Naive thymus-derived CD8-positive, alpha-beta T cell (primary cell): ENCODE results near the gene PPT1. TPM values are rescaled to one million over a fixed set of nuclear protein-coding genes. Genes with fewer than 3 reads are reported as not detected.

ENCODE experiments used
- ATAC-seq, 2 donors: fragments of 150-1000 bp; cut with Tn5 transposase in 1 of 2; sonication (Bioruptor Pico), chemical (Tn5 transposase) in 1 of 2; 1 replicate in 1 of 2; 2 replicates in 1 of 2; pipeline ENCODE4 v1.10.0; 2021; ENCODE audit warnings: mild to moderate bottlenecking in 2 of 2, moderate library complexity in 2 of 2
- POLR2A ChIA-PET: fragments of 350-600 bp; sonication (Branson Sonifier 250); formaldehyde crosslinking; loops from one replicate; lab custom pipeline; 2021; ENCODE audit warnings: antibody characterized with exemption; lab: Charles Lee
- DNase-seq, 10 donors: peaks; one replicate each; pipeline versions ENCODE4 v3.0.0 to v3.0.0-alpha.2; 2020 to 2022
- H3K27ac Mint-ChIP-seq, 10 donors: one replicate each; pipeline ENCODE4 v1.8.0; 2020 to 2022; ENCODE audit warnings: mild to moderate bottlenecking in 10 of 10, mixed read lengths in 10 of 10, moderate library complexity in 4 of 10, inconsistent platforms in 1 of 10
- H3K27me3 Mint-ChIP-seq, 5 donors: one replicate each; pipeline ENCODE4 v1.8.0; 2021 to 2022; ENCODE audit warnings: mixed read lengths in 5 of 5
- H3K36me3 Mint-ChIP-seq, 3 donors: one replicate each; pipeline ENCODE4 v1.8.0; 2020 to 2022; ENCODE audit warnings: mixed read lengths in 3 of 3, mild to moderate bottlenecking in 2 of 3, inconsistent platforms in 1 of 3
- H3K4me1 Mint-ChIP-seq, 4 donors: one replicate each; pipeline ENCODE4 v1.8.0; 2021 to 2022; ENCODE audit warnings: mixed read lengths in 4 of 4
- H3K4me3 Mint-ChIP-seq, 10 donors: one replicate each; pipeline ENCODE4 v1.8.0; 2020 to 2022; ENCODE audit warnings: mild to moderate bottlenecking in 10 of 10, mixed read lengths in 10 of 10, moderate library complexity in 6 of 10, inconsistent platforms in 1 of 10
- H3K9me3 Mint-ChIP-seq, 9 donors: one replicate each; pipeline ENCODE4 v1.8.0; 2020 to 2022; ENCODE audit warnings: mixed read lengths in 9 of 9, mild to moderate bottlenecking in 3 of 9, inconsistent platforms in 1 of 9, moderate library complexity in 1 of 9
- polyA plus RNA-seq, 3 donors: library from polyadenylated mRNA; unstranded; fragments of 300-500 nt; fragmentation: Illumina TruSeq; gene quantifications; one replicate each; pipeline ENCODE4 v1.2.3, GENCODE V29; 2021
- total RNA-seq, 8 experiments: library from RNA in 2 of 8; stranded (reverse) in 2 of 8; gene quantifications; one replicate each; pipeline ENCODE4 v1.2.3 and lab custom pipeline; 2021 to 2026

Gene PPT1
- total RNA-seq = 10 to 100 TPM; 70.9 to 72.9 TPM
- polyA plus RNA-seq = 100 to 1,000 TPM; 236 to 267 (median 237) TPM
- total RNA-seq (lab: John Stamatoyannopoulos, UW) = 81.2 to 169 (median 97.6) reads per million in 6 experiments

- Mint-ChIP-seq H3K27ac (peak within 1 kb of the TSS; percentile 91 to 98 (median 96)), H3K4me1 (peaks cover 23 to 40% (median 36%) of the 10 kb centered on the region in 4 donors), H3K36me3 (peaks cover 6 to 32% (median 6%) of the 10 kb centered on the region in 3 donors), H3K27me3 (no peaks in the 10 kb centered on the region), H3K4me3 (peak within 1 kb of the TSS; percentile 93 to 99 (median 96)), H3K9me3 (peaks cover 0 to 5% (median under 1%) of the 10 kb centered on the region in 9 donors)
- POLR2A ChIA-PET = interaction anchor here (0.5 to 1.8 kb wide), 5 partner anchors 18 to 160 kb away, joined by 3 to 5 read pairs (median 4); partner anchors contain the start of gene ZMPSTE24
- DNase-seq (peak; percentile 61 to 84 (median 74)), ATAC-seq (peak; percentile 92 to 94)
Observed at GRCh38 chr1:40096977-40097782, at the start of gene PPT1. Gene PPT1 (minus strand): TSS chr1:40097252. CDS start chr1:40097238, 14 bp downstream.

DNA sequence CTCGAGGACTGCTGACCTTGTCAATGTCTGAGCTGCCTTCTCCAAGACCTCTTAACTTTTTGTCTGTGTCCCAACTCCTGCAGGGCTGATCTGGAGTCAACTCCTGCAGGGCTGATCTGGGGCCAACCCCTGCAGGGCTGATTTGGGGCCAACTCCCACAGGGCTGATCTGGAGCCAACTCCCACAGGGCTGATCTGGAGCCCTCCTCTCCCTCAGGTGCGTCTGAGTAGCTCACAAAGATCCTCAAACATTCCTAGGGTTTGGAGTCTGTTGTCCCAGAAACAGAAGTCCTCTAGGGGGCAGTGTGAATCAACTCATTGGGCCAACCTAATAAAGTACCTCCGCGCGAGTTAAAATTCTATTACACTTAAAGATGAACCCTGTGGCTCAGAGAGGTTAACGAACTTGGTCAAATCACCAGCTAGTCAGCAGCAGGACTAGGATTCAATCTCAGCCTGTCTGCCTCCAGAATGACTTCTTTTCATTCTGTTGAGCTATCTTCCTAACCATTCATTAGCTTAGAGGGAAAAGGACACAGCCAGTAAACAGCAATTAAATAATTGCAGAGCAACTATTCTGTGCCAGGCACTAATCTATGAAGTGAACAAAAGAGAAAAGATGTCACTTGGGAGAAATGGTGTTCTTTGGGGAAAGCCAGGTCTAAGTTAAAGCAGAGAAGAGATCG, 47.0 kb upstream of the PPT1 start:
- ATAC-seq (peak; percentile 87 to 92), DNase-seq (peak in 9 of 10 donors; percentile 35 to 77 (median 60))
- Mint-ChIP-seq H3K4me1 (peaks cover 3 to 9% (median 8%) of the 10 kb centered on the region in 4 donors), H3K4me3 (no peak overlapping the region), H3K36me3 (no peaks in the 10 kb centered on the region), H3K9me3 (no peaks in the 10 kb centered on the region), H3K27ac (peak overlapping the region in 2 of 10 donors; percentile 10 to 11), H3K27me3 (peaks cover 5 to 41% (median 16%) of the 10 kb centered on the region in 5 donors)
- POLR2A ChIA-PET = interaction anchor here (0.6 to 0.7 kb wide), 3 partner anchors 226 to 297 kb away, joined by 3 to 4 read pairs (median 3); no protein-coding TSS in a partner anchor

GRCh38 chr1:40141878-40142535, 45.0 kb upstream of the PPT1 start:
- Mint-ChIP-seq H3K36me3 (no peaks in the 10 kb centered on the region), H3K27ac (no peak overlapping the region), H3K4me1 (peaks cover 3 to 9% (median 8%) of the 10 kb centered on the region in 4 donors), H3K4me3 (no peak overlapping the region), H3K27me3 (peaks cover 5 to 22% (median 12%) of the 10 kb centered on the region in 5 donors), H3K9me3 (no peaks in the 10 kb centered on the region)
- no peak for ATAC-seq
- no peak for DNase-seq
- POLR2A ChIA-PET = no interaction called here

DNA sequence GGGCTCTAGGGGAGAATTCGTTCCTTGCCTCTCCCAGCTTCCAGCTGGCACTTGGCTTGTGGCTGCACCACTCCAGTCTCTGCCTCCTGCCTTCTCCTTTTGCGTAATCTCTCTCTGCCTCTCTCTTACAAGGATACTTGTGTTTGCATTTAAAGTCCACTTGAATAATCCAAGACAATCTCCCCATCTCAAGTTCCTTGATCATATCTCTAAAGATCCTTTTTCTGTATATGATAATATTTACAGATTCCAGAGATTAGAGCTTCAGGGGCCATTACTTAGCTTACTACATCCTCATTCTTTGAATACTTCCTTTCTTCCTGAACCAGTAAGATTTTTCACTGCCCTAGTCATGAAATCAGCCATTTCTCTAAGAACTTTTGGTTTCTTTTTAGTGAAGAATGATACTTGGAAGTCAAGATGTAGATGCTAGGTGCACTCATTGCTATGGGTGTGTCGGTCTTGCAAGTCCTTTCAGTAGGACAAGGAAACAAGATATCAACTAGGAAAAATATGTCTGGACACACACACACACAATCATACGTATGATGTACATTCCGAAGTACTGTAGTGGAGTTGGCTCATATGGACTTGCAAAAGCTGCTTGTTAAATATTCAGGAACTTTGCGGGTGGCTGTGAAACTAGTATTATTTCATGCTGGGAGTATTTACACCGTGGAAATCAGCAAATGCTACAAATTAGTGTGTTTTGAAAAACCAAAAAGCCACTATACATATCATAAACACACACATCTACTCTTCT, 43.3 kb upstream of the PPT1 start:
- Mint-ChIP-seq H3K4me1 (peaks cover 3 to 9% (median 8%) of the 10 kb centered on the region in 4 donors), H3K27ac (peak overlapping the region in 1 of 10 donors; percentile 8), H3K4me3 (no peak overlapping the region), H3K27me3 (peaks cover 6 to 16% (median 10%) of the 10 kb centered on the region in 5 donors), H3K9me3 (no peaks in the 10 kb centered on the region), H3K36me3 (no peaks in the 10 kb centered on the region)
- no peak for ATAC-seq
- POLR2A ChIA-PET = no interaction called here
- DNase-seq = no peak

GRCh38 chr1:40133839-40134238, 36.8 kb upstream of the PPT1 start:
- Mint-ChIP-seq H3K27me3 (peaks cover 5 to 28% (median 8%) of the 10 kb centered on the region in 5 donors), H3K27ac (no peak overlapping the region), H3K4me1 (no peaks in the 10 kb centered on the region), H3K4me3 (no peak overlapping the region), H3K9me3 (no peaks in the 10 kb centered on the region), H3K36me3 (peaks cover 0 to 3% (median 0%) of the 10 kb centered on the region in 3 donors)
- ATAC-seq (no peak), DNase-seq (no peak)
- POLR2A ChIA-PET = no interaction called here

GRCh38 chr1:40133312-40133665, 36.2 kb upstream of the PPT1 start:
- no peak overlapping the region for H3K4me3 Mint-ChIP-seq
- no peak overlapping the region for H3K27ac Mint-ChIP-seq
- peaks cover 0 to 3% (median 0%) of the 10 kb centered on the region in 3 donors for H3K36me3 Mint-ChIP-seq
- no peaks in the 10 kb centered on the region for H3K9me3 Mint-ChIP-seq
- ATAC-seq = no peak
- peaks cover 5 to 28% (median 8%) of the 10 kb centered on the region in 5 donors for H3K27me3 Mint-ChIP-seq
- H3K4me1 Mint-ChIP-seq = no peaks in the 10 kb centered on the region
- DNase-seq = no peak
- POLR2A ChIA-PET = no interaction called here

GRCh38 chr1:40132383-40133311, 35.6 kb upstream of the PPT1 start:
- no peak for ATAC-seq
- POLR2A ChIA-PET = no interaction called here
- peak overlapping the region in 1 of 10 donors; percentile 70 for H3K4me3 Mint-ChIP-seq
- H3K27me3 Mint-ChIP-seq = peaks cover 5 to 28% (median 8%) of the 10 kb centered on the region in 5 donors
- H3K9me3 Mint-ChIP-seq = no peaks in the 10 kb centered on the region
- peaks cover 0 to 3% (median 0%) of the 10 kb centered on the region in 3 donors for H3K36me3 Mint-ChIP-seq
- H3K27ac Mint-ChIP-seq = no peak overlapping the region
- DNase-seq = no peak
- no peaks in the 10 kb centered on the region for H3K4me1 Mint-ChIP-seq

- H3K9me3 Mint-ChIP-seq = no peaks in the 10 kb centered on the region
- H3K36me3 Mint-ChIP-seq = peaks cover 0 to 3% (median 0%) of the 10 kb centered on the region in 3 donors
- H3K4me1 Mint-ChIP-seq = no peaks in the 10 kb centered on the region
- ATAC-seq = no peak
- H3K27me3 Mint-ChIP-seq = peaks cover 5 to 28% (median 8%) of the 10 kb centered on the region in 5 donors
- no peak for DNase-seq
- no peak overlapping the region for H3K27ac Mint-ChIP-seq
- H3K4me3 Mint-ChIP-seq = no peak overlapping the region
- POLR2A ChIA-PET = no interaction called here
Observed at GRCh38 chr1:40130892-40131291, 33.8 kb upstream of the PPT1 start.

- no peaks in the 10 kb centered on the region for H3K9me3 Mint-ChIP-seq
- H3K4me1 Mint-ChIP-seq = no peaks in the 10 kb centered on the region
- ATAC-seq (no peak), DNase-seq (no peak)
- H3K36me3 Mint-ChIP-seq = no peaks in the 10 kb centered on the region
- no peak overlapping the region for H3K4me3 Mint-ChIP-seq
- POLR2A ChIA-PET = no interaction called here
- H3K27ac Mint-ChIP-seq = no peak overlapping the region
- peaks cover 0 to 8% (median 0%) of the 10 kb centered on the region in 5 donors for H3K27me3 Mint-ChIP-seq
Observed at GRCh38 chr1:40122855-40123254, 25.8 kb upstream of the PPT1 start.

- Mint-ChIP-seq H3K27ac (no peak overlapping the region), H3K4me1 (no peaks in the 10 kb centered on the region), H3K4me3 (no peak overlapping the region), H3K27me3 (peaks cover 0 to 12% (median 0%) of the 10 kb centered on the region in 5 donors), H3K36me3 (no peaks in the 10 kb centered on the region), H3K9me3 (no peaks in the 10 kb centered on the region)
- no peak for ATAC-seq
- POLR2A ChIA-PET = no interaction called here
- no peak for DNase-seq
Observed at GRCh38 chr1:40120128-40120527, 23.1 kb upstream of the PPT1 start.

DNA sequence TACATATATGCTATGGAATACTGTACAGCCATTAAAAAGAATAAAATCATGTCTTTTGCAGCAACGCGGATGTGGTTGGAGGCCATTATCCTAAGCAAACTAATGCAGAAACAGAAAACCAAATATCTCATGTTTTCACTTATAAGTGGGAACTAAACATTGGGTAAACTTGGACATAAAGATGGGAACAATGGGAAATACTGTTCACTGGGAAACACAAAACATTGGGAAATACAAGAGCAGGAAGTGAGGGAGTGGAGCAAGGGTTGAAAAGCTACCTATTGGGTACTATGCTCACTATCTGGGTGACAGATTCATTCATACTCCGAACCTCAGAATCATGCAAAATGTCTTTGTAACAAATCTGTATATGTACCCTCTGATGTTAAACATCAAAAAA, 17.3 kb upstream of the PPT1 start:
- Mint-ChIP-seq H3K27me3 (peaks cover 6 to 27% (median 18%) of the 10 kb centered on the region in 5 donors), H3K36me3 (peaks cover 0 to 21% (median 16%) of the 10 kb centered on the region in 3 donors), H3K9me3 (peaks cover 0 to 31% (median 25%) of the 10 kb centered on the region in 9 donors), H3K4me1 (no peaks in the 10 kb centered on the region), H3K27ac (no peak overlapping the region), H3K4me3 (no peak overlapping the region)
- ATAC-seq = no peak
- DNase-seq = no peak
- POLR2A ChIA-PET = no interaction called here
